ENCODE data around the gene SPINK13.
"Not testable (repeated sequence)": the region's sequence is repeated elsewhere in the genome, so short reads cannot be mapped to it uniquely, and the experiment has no call there.

SPINK13 gene

GRCh38 chr5:148268566-148268965 lies at the start of gene SPINK13:
SPINK13 (plus strand) TSS chr5:148268794; CDS start chr5:148270073, 1,279 bp downstream.
- no peak for DNase-seq

GRCh38 chr5:148221508-148221907 lies 47.1 kb upstream of the SPINK13 start:
- DNase-seq: no peak

- no peak for DNase-seq
These were observed 44.4 kb upstream of the SPINK13 start for GRCh38 chr5:148224117-148224742.

- DNase-seq: no peak
These were observed 40.1 kb upstream of the SPINK13 start for GRCh38 chr5:148228392-148228984.

GRCh38 chr5:148229840-148230239 lies 38.8 kb upstream of the SPINK13 start:
- no peak for DNase-seq

GRCh38 chr5:148230240-148230639 lies 38.4 kb upstream of the SPINK13 start:
- DNase-seq: no peak

- DNase-seq: no peak
These were observed 30.7 kb upstream of the SPINK13 start for GRCh38 chr5:148237785-148238417.

- DNase-seq: no peak
These were observed 30.2 kb upstream of the SPINK13 start, which contains the start of gene MARCOL for GRCh38 chr5:148238418-148238794. MARCOL (plus strand) TSS chr5:148238525; CDS start chr5:148238598, 73 bp downstream.

- DNase-seq: no peak
These were observed 19.7 kb upstream of the SPINK13 start for GRCh38 chr5:148248894-148249293.

- DNase-seq: no peak
These were observed 13.1 kb upstream of the SPINK13 start for GRCh38 chr5:148255456-148255855.

GRCh38 chr5:148259288-148259687 lies 9.3 kb upstream of the SPINK13 start:
- no peak for DNase-seq

GRCh38 chr5:148261221-148261620 lies 7.4 kb upstream of the SPINK13 start:
- no peak for DNase-seq

- DNase-seq: no peak
These were observed 632 bp upstream of the SPINK13 start for GRCh38 chr5:148267962-148268361.

GRCh38 chr5:148275129-148275528 lies 6.5 kb downstream of the SPINK13 start:
- DNase-seq: not testable (repeated sequence)

GRCh38 chr5:148280893-148281292 lies 12.3 kb downstream of the SPINK13 start:
- not testable (repeated sequence) for DNase-seq

- DNase-seq: not testable (repeated sequence)
These were observed 12.7 kb downstream of the SPINK13 start for GRCh38 chr5:148281336-148281735.

GRCh38 chr5:148290271-148291195 lies 21.9 kb downstream of the SPINK13 start:
- peak in 1 of 2 experiments; percentile 3 for DNase-seq

GRCh38 chr5:148297731-148298130 lies 29.1 kb downstream of the SPINK13 start:
- DNase-seq: no peak

GRCh38 chr5:148306446-148306845 lies 37.9 kb downstream of the SPINK13 start:
- no peak for DNase-seq

- DNase-seq: no peak
These were observed 40.4 kb downstream of the SPINK13 start for GRCh38 chr5:148309019-148309418.

GRCh38 chr5:148309746-148310145 lies 41.2 kb downstream of the SPINK13 start:
- no peak for DNase-seq

- DNase-seq: no peak
These were observed 42.9 kb downstream of the SPINK13 start for GRCh38 chr5:148311484-148311883.

GRCh38 chr5:148312153-148312552 lies 43.6 kb downstream of the SPINK13 start, which contains the start of gene SPINK7:
SPINK7 (plus strand) TSS chr5:148312423; CDS start chr5:148312484, 61 bp downstream.
- no peak for DNase-seq
